HepG2 (cell line): ENCODE results near the gene PHACTR1. TPM values are rescaled to one million over a fixed set of nuclear protein-coding genes. Genes with fewer than 3 reads are reported as not detected.

Source experiments
- ATAC-seq: fragments of 200-7000 bp; cut with Tn5 transposase; 3 replicates; pipeline ENCODE4 v1.9.1; 2020; ENCODE audit warnings: mild to moderate bottlenecking, moderate library complexity
- BruUV-seq: library from RNA; stranded (reverse); fragments of 400-500 nt; replicated peaks from 2 replicates; lab custom pipeline; 2021; lab: Mats Ljungman, UMichigan
- CTCF ChIA-PET: fragments of 300-600 bp; formaldehyde crosslinking; extraction: SDS; loops from one replicate; lab custom pipeline; 2021; ENCODE audit warnings: low total read pairs, inconsistent platforms, low intra/inter-chr PET ratio; lab: Yijun Ruan, JAX
- POLR2A ChIA-PET: fragments of 350-600 bp; sonication (Branson Sonifier 250); formaldehyde crosslinking; loops from one replicate; lab custom pipeline; 2020; ENCODE audit warnings: antibody characterized with exemption, inconsistent platforms; lab: Yijun Ruan, JAX
- DNase-seq: peaks from one replicate; pipeline ENCODE4 v3.0.0-alpha.2; 2015; ENCODE audit warnings: low spot score
- FAIRE-seq: peaks from 3 replicates; lab custom pipeline; 2011; peaks lifted over from hg19 to GRCh38; lab: Jason Lieb, UNC
- H2AFZ ChIP-seq: one replicate; pipeline ENCODE4 v1.6.1; 2011; ENCODE audit warnings: low read length, inconsistent platforms
- H3K27ac ChIP-seq: fragments of 300-600 bp; 3 replicates; pipeline ENCODE4 v1.8.0; 2011; ENCODE audit warnings: mixed run types, mild to moderate bottlenecking, mixed read lengths, low read length, inconsistent platforms; ENCODE audit not compliant: insufficient read depth; ENCODE audit errors: extremely low read length
- H3K27me3 ChIP-seq, 2 experiments: fragments of 200-600 bp in 1 of 2; 2 replicates in 1 of 2; 3 replicates in 1 of 2; pipeline versions ENCODE4 v1.6.0 to v1.8.0; 2011; ENCODE audit warnings: low read length in 2 of 2, mild to moderate bottlenecking in 2 of 2, moderate library complexity in 2 of 2, inconsistent platforms in 1 of 2; ENCODE audit not compliant: insufficient read depth in 2 of 2, control insufficient read depth in 1 of 2
- H3K36me3 ChIP-seq, 2 experiments: fragments of 200-600 bp in 1 of 2; replicated peaks in 1 of 2; 2 replicates in 1 of 2; 3 replicates in 1 of 2; pipeline versions ENCODE4 v1.5.1 to v1.8.0; 2011; ENCODE audit warnings: low read length in 2 of 2, inconsistent platforms in 1 of 2; ENCODE audit not compliant: insufficient read depth in 2 of 2, control insufficient read depth in 1 of 2
- H3K4me1 ChIP-seq: 2 replicates; pipeline ENCODE4 v1.5.1; 2012; ENCODE audit warnings: low read length, inconsistent platforms; ENCODE audit not compliant: insufficient read depth
- H3K4me2 ChIP-seq: 2 replicates; pipeline ENCODE4 v1.6.0; 2011; ENCODE audit warnings: low read depth, low read length, inconsistent platforms
- H3K4me3 ChIP-seq, 3 experiments: fragments of 200-600 bp in 1 of 3; sonication (generic), shearing (Covaris generic) in 1 of 3; replicated peaks in 1 of 3; 2 replicates each; pipeline ENCODE4 v1.5.1; 2011 to 2016; ENCODE audit warnings: low read length in 3 of 3, inconsistent platforms in 2 of 3, low read depth in 2 of 3, mild to moderate bottlenecking in 2 of 3, control low read depth in 1 of 3, mixed read lengths in 1 of 3; ENCODE audit not compliant: insufficient read depth in 1 of 3
- H3K79me2 ChIP-seq: one replicate; pipeline ENCODE4 v1.6.1; 2011; ENCODE audit warnings: low read length, inconsistent platforms; ENCODE audit not compliant: insufficient read depth
- H3K9ac ChIP-seq: 2 replicates; pipeline ENCODE4 v1.6.0; 2011; ENCODE audit warnings: mild to moderate bottlenecking, low read depth, low read length, inconsistent platforms; ENCODE audit not compliant: insufficient read depth
- H3K9me3 ChIP-seq: 2 replicates; pipeline ENCODE4 v1.5.1; 2012; ENCODE audit warnings: mild to moderate bottlenecking, low read length
- H4K20me1 ChIP-seq: 2 replicates; pipeline ENCODE4 v1.6.0; 2011; ENCODE audit warnings: inconsistent platforms, mild to moderate bottlenecking, low read length, moderate library complexity; ENCODE audit not compliant: insufficient read depth
- DBP ChIP-seq: sonication (generic); formaldehyde crosslinking; IDR thresholded peaks from 2 replicates; pipeline ENCODE4 v1.4.0; 2020; ENCODE audit warnings: missing genetic modification reagents; ENCODE audit errors: not compliant biosample characterization
- FOXK2 ChIP-seq: fragments of 450-650 bp; IDR thresholded peaks from 2 replicates; pipeline ENCODE4 v1.6.1; 2016
- FOXO4 ChIP-seq: sonication (generic); formaldehyde crosslinking; conservative IDR thresholded peaks from 2 replicates; pipeline ENCODE4 v1.8.1; 2023; ENCODE audit warnings: missing genetic modification reagents
- HOXA5 ChIP-seq: sonication (generic); formaldehyde crosslinking; IDR thresholded peaks from 2 replicates; pipeline ENCODE4 v1.4.0; 2020; ENCODE audit warnings: missing genetic modification reagents
- KLF6 ChIP-seq: IDR thresholded peaks from 2 replicates; pipeline ENCODE4 v1.8.0; 2016; ENCODE audit warnings: missing biosample characterization, missing genetic modification reagents
- LCORL ChIP-seq, 2 experiments: fragments of 450-650 bp in 1 of 2; sonication (generic) in 1 of 2; formaldehyde crosslinking in 1 of 2; IDR thresholded peaks; 2 replicates each; pipeline versions ENCODE4 v1.5.0 to v1.6.1; 2017 to 2020; ENCODE audit warnings: antibody characterized with exemption in 1 of 2, missing genetic modification reagents in 1 of 2
- MAFF ChIP-seq: IDR thresholded peaks from 2 replicates; pipeline ENCODE4 v1.6.1; 2011; ENCODE audit warnings: low read depth, low read length, improper control_type of control experiment
- NFATC3 ChIP-seq: sonication (generic); formaldehyde crosslinking; IDR thresholded peaks from 2 replicates; pipeline ENCODE4 v1.5.1; 2020; ENCODE audit warnings: mild to moderate bottlenecking, missing genetic modification reagents
- NFYC ChIP-seq: IDR thresholded peaks from 2 replicates; pipeline ENCODE4 v1.6.1; 2016; ENCODE audit warnings: missing genetic modification reagents, missing compliant biosample characterization
- PRDM4 ChIP-seq: sonication (generic); formaldehyde crosslinking; IDR thresholded peaks from 2 replicates; pipeline ENCODE4 v1.9.0; 2021; ENCODE audit warnings: missing genetic modification reagents, borderline replicate concordance
- SMC3 ChIP-seq: IDR thresholded peaks from 2 replicates; pipeline ENCODE4 v1.6.1; 2011; ENCODE audit warnings: low read length, improper control_type of control experiment
- SP140L ChIP-seq: sonication (generic); formaldehyde crosslinking; IDR thresholded peaks from 2 replicates; pipeline ENCODE4 v1.4.0; 2020; ENCODE audit warnings: missing genetic modification reagents, borderline replicate concordance
- STAT5B ChIP-seq: sonication (generic); formaldehyde crosslinking; IDR thresholded peaks from 2 replicates; pipeline ENCODE4 v1.4.0; 2020; ENCODE audit warnings: missing genetic modification reagents
- TSC22D2 ChIP-seq: sonication (generic); formaldehyde crosslinking; IDR thresholded peaks from 2 replicates; pipeline ENCODE4 v1.5.1; 2020; ENCODE audit warnings: missing genetic modification reagents, mild to moderate bottlenecking, borderline replicate concordance
- ZKSCAN8 ChIP-seq: IDR thresholded peaks from 2 replicates; pipeline ENCODE4 v1.6.1; 2016; ENCODE audit warnings: borderline replicate concordance, missing genetic modification reagents, missing compliant biosample characterization
- ZNF207 ChIP-seq: fragments of 450-650 bp; IDR thresholded peaks from 2 replicates; pipeline ENCODE4 v1.6.1; 2016; ENCODE audit warnings: antibody characterized with exemption, borderline replicate concordance
- ZNF614 ChIP-seq: IDR thresholded peaks from 2 replicates; pipeline ENCODE4 v1.6.1; 2018; ENCODE audit warnings: missing biosample characterization, missing genetic modification reagents, inconsistent platforms, borderline replicate concordance
- ZNF619 ChIP-seq: sonication (generic); formaldehyde crosslinking; IDR thresholded peaks from 2 replicates; pipeline ENCODE4 v1.4.0; 2020; ENCODE audit warnings: mild to moderate bottlenecking, missing genetic modification reagents
- ZNF83 ChIP-seq: sonication (generic); formaldehyde crosslinking; IDR thresholded peaks from 2 replicates; pipeline ENCODE4 v1.4.0; 2020; ENCODE audit warnings: missing genetic modification reagents, mild to moderate bottlenecking, borderline replicate concordance
- ZSCAN12 ChIP-seq: sonication (generic); formaldehyde crosslinking; IDR thresholded peaks from 2 replicates; pipeline ENCODE4 v1.9.0; 2021; ENCODE audit warnings: mild to moderate bottlenecking, missing genetic modification reagents
- WGBS: methylation state at CpG from one replicate; pipeline ENCODE4 v1.1.6; 2017; ENCODE audit warnings: low lambda C conversion rate; 5-methylcytosine and 5-hydroxymethylcytosine counted together
- in situ Hi-C: cut with HindIII; loops from 2 replicates; pipeline ENCODE4 v1.10.0; 2017; ENCODE audit warnings: low pct_unique_long_range_greater_than_20kb; ENCODE audit not compliant: extremely low pct_ligation_motif_present
- intact Hi-C: fragments of 100-400 bp; cut with micrococcal nuclease; formaldehyde crosslinking; loops from one replicate; pipeline ENCODE4 v1.10.0; 2022; ENCODE audit not compliant: unreplicated experiment
- polyA plus RNA-seq, 8 experiments: library from polyadenylated mRNA; depleted of rRNA in 3 of 8; stranded (reverse) in 7 of 8; unstranded in 1 of 8; fragments of >200 nt; fragmentation: Illumina TruSeq in 4 of 8; extraction: Trizol in 4 of 8; gene quantifications; 2 replicates each; pipeline versions ENCODE4 v1.2.1 to v1.2.3, GENCODE V29; 2011 to 2016; ENCODE audit warnings: low read depth in 4 of 8, missing spikeins in 1 of 8, mixed read lengths in 1 of 8; ENCODE audit not compliant: insufficient read depth in 1 of 8
- total RNA-seq, 5 experiments: library from RNA; depleted of rRNA; stranded (reverse); fragments of >200 nt; fragmentation: Illumina TruSeq; extraction: Trizol; gene quantifications; 2 replicates each; pipeline ENCODE4 v1.2.3, GENCODE V29; 2016; ENCODE audit warnings: low read depth in 1 of 5

PHACTR1 gene
- total and polyA plus RNA-seq, 2 of the 13 experiments (the other 11 are each of a cell fraction or from before 2014, with no cell fraction given), result 0.09 TPM; not detected in 1

- peak; percentile 40 for DNase-seq
- H3K4me1 ChIP-seq, result peaks cover 33% of the 10 kb centered on the region
- in situ Hi-C loops, result loop anchor here (10.0 kb wide), 1 partner anchor 137 kb away; no protein-coding TSS in a partner anchor
- TF ChIP-seq HOXA5 (CRISPR knock-in tag) (no peak), ZNF83 (CRISPR knock-in tag) (no peak), DBP (CRISPR knock-in tag) (no peak), ZSCAN12 (no peak), NFYC (no peak), ZNF614 (CRISPR knock-in tag) (peak; percentile 28; the same call in 1 of the 2 replicates), LCORL (IDR thresholded peaks at IDR 0.05) (no peak), LCORL (CRISPR knock-in tag; IDR thresholded peaks at IDR 0.05) (no peak), KLF6 (CRISPR knock-in tag) (no peak), ZKSCAN8 (CRISPR knock-in tag) (peak; percentile 94), FOXK2 (no peak), FOXO4 (CRISPR knock-in tag) (0 out of 2 replicates have a peak, but pooled peaks have one; percentile 28), SMC3 (peak; percentile 65), SP140L (CRISPR knock-in tag) (no peak), TSC22D2 (CRISPR knock-in tag) (no peak), MAFF (peak; percentile 19; the same call in 1 of the 2 replicates), ZNF619 (CRISPR knock-in tag) (no peak), STAT5B (no peak), NFATC3 (CRISPR knock-in tag) (no peak), PRDM4 (CRISPR knock-in tag) (no peak), ZNF207 (no peak)
Observed at GRCh38 chr6:13331516-13332348, 615.2 kb downstream of the PHACTR1 start.

More at GRCh38 chr6:13331516-13332348, 615.2 kb downstream of the PHACTR1 start:
- no peaks in the 10 kb centered on the region for H4K20me1 ChIP-seq
- ChIA-PET CTCF (interaction anchor here (1.7 to 2.2 kb wide), 3 partner anchors 103 to 420 kb away, joined by 9 to 26 read pairs (median 12); no protein-coding TSS in a partner anchor), POLR2A (interaction anchor here (1.0 to 1.4 kb wide), 2 partner anchors 114 to 243 kb away, joined by 3 to 6 read pairs; partner anchors contain the start of gene SIRT5)
- BruUV-seq, result no TSS peak
- peak overlapping the region; percentile 40 for H3K4me2 ChIP-seq
- H3K9ac ChIP-seq, result no peak overlapping the region
- H3K9me3 ChIP-seq, result no peaks in the 10 kb centered on the region
- no peak overlapping the region for H3K4me3 ChIP-seq
- intact Hi-C loops, result loop anchor here (1.0 kb wide), 2 partner anchors 102 to 136 kb away; no protein-coding TSS in a partner anchor
- H3K36me3 ChIP-seq, result no peaks in the 10 kb centered on the region
- peaks cover 8% of the 10 kb centered on the region for H3K79me2 ChIP-seq
- FAIRE-seq (no peak), ATAC-seq (no peak)
- 30% methylated on average over 13 of the region's 13 CpGs for WGBS
- no peak overlapping the region for H3K27ac ChIP-seq
- peaks cover 0 to 8% of the 10 kb centered on the region in 2 experiments; a peak in 2 of 5 replicates for H3K27me3 ChIP-seq
- no peak overlapping the region for H2AFZ ChIP-seq
